AG04450 (cell line): ENCODE results near the gene ACSL6. TPM values are rescaled to one million over a fixed set of nuclear protein-coding genes. Genes with fewer than 3 reads are reported as not detected.

ENCODE experiments used
- CTCF ChIA-PET: fragments of 300-600, 350-600 bp; formaldehyde crosslinking; extraction: SDS; loops from one replicate; lab custom pipeline; 2022; ENCODE audit warnings: antibody characterized with exemption, inconsistent platforms; lab: Charles Lee
- POLR2A ChIA-PET: fragments of 350-600 bp; formaldehyde crosslinking; extraction: SDS; loops from one replicate; lab custom pipeline; 2021; ENCODE audit warnings: antibody characterized with exemption, inconsistent platforms; lab: Yijun Ruan, JAX
- DNase-seq: peaks from one replicate; pipeline ENCODE4 v3.0.0-alpha.2; 2011; ENCODE audit warnings: low read depth, low spot score
- H3K27ac ChIP-seq: one replicate; pipeline ENCODE4 v1.5.1; 2012; ENCODE audit warnings: low read depth, low read length, control low read depth
- H3K27me3 ChIP-seq: one replicate; pipeline ENCODE4 v1.6.0; 2012; ENCODE audit warnings: low read length; ENCODE audit not compliant: control insufficient read depth, insufficient read depth
- H3K4me3 ChIP-seq: 2 replicates; pipeline ENCODE4 v1.5.1; 2011; ENCODE audit warnings: mild to moderate bottlenecking, low read depth, low read length, control low read depth
- H3K9me3 ChIP-seq: 2 replicates; pipeline ENCODE4 v1.5.1; 2012; ENCODE audit warnings: low read length; ENCODE audit not compliant: control insufficient read depth, insufficient read depth
- polyA plus RNA-seq: library from polyadenylated mRNA; depleted of rRNA; stranded (reverse); fragments of >200 nt; gene quantifications from 2 replicates; pipeline ENCODE4 v1.2.3, GENCODE V29; 2011
- TF ChIP-seq, protein P1 (sequence below): IDR thresholded peaks from 2 replicates; pipeline ENCODE4 v1.5.1; 2011; ENCODE audit warnings: low read depth, low read length, control low read depth, inconsistent platforms

Gene ACSL6
- polyA plus RNA-seq, 1 experiment = not detected

DNA sequence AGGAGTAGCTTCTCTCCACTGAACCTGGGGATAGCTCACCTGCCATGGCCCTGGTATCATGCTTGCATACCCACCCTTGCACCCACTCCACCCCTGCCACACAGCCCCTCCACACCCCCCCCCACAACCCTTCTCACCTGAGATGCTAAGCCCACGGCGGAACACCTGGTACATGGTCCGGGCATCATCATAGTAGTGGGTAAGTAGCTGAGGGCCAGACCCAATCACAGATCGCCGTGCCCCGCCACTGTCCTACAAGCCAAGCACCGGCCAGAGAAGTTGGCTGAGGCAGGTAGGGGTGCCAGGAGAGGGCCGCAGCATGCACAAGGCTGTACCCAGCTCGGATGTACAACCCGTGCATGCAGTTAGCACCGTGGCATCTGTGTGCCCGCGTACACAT lies 20.7 kb downstream of the ACSL6 start:
- Histone ChIP-seq H3K4me3 (no peak overlapping the region), H3K9me3 (no peaks in the 10 kb centered on the region), H3K27ac (no peak overlapping the region), H3K27me3 (peaks cover 4% of the 10 kb centered on the region)
- no peak for DNase-seq
- TF ChIP-seq, protein P1, sequence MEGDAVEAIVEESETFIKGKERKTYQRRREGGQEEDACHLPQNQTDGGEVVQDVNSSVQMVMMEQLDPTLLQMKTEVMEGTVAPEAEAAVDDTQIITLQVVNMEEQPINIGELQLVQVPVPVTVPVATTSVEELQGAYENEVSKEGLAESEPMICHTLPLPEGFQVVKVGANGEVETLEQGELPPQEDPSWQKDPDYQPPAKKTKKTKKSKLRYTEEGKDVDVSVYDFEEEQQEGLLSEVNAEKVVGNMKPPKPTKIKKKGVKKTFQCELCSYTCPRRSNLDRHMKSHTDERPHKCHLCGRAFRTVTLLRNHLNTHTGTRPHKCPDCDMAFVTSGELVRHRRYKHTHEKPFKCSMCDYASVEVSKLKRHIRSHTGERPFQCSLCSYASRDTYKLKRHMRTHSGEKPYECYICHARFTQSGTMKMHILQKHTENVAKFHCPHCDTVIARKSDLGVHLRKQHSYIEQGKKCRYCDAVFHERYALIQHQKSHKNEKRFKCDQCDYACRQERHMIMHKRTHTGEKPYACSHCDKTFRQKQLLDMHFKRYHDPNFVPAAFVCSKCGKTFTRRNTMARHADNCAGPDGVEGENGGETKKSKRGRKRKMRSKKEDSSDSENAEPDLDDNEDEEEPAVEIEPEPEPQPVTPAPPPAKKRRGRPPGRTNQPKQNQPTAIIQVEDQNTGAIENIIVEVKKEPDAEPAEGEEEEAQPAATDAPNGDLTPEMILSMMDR = no peak
- ChIA-PET CTCF (no interaction called here), POLR2A (no interaction called here)

- ChIA-PET CTCF (interaction anchor here (0.7 kb wide), 1 partner anchor 15 kb away, joined by 3 read pairs; no protein-coding TSS in a partner anchor), POLR2A (no interaction called here)
- H3K27ac ChIP-seq = no peak overlapping the region
- TF ChIP-seq, protein P1 = no peak
- no peak for DNase-seq
- H3K4me3 ChIP-seq = no peak overlapping the region
- H3K27me3 ChIP-seq = peaks cover 6% of the 10 kb centered on the region
- H3K9me3 ChIP-seq = no peaks in the 10 kb centered on the region
Observed at GRCh38 chr5:131988601-131989000, 22.9 kb downstream of the ACSL6 start.

DNA sequence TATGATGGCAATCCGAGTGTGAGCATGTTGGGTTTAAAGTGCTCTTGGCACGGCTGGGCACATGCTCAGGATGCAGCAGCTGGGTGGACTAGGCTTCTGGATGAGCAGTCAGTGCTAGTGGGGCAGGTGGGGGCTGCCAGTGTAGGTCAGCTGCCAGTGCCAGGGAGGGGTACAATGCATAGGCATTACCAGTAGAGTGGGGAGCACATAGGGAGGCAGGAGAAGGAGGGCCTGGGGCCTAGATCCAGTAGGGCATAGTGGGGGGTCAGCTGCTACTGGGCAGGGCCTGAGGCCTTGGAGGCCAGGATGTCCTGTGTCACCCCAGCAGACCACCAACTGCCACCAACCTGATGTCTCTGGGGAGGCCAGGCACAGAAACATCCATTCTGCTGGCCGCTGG lies 24.2 kb downstream of the ACSL6 start:
- TF ChIP-seq, protein P1 = no peak
- Histone ChIP-seq H3K4me3 (no peak overlapping the region), H3K27ac (no peak overlapping the region), H3K27me3 (peaks cover 9% of the 10 kb centered on the region), H3K9me3 (no peaks in the 10 kb centered on the region)
- ChIA-PET CTCF (no interaction called here), POLR2A (no interaction called here)
- no peak for DNase-seq

- no peak for DNase-seq
- TF ChIP-seq, protein P1 = no peak
Observed at GRCh38 chr5:131986161-131986912, 25.1 kb downstream of the ACSL6 start.

GRCh38 chr5:131984956-131985665 lies 26.3 kb downstream of the ACSL6 start:
- Histone ChIP-seq H3K4me3 (no peak overlapping the region), H3K27me3 (peaks cover 8% of the 10 kb centered on the region), H3K27ac (no peak overlapping the region), H3K9me3 (no peaks in the 10 kb centered on the region)
- TF ChIP-seq, protein P1 = no peak
- ChIA-PET CTCF (no interaction called here), POLR2A (no interaction called here)
- DNase-seq = no peak

More at GRCh38 chr5:131986161-131986912, 25.1 kb downstream of the ACSL6 start:
- CTCF ChIA-PET = no interaction called here
- no peaks in the 10 kb centered on the region for H3K9me3 ChIP-seq
- H3K4me3 ChIP-seq = no peak overlapping the region
- POLR2A ChIA-PET = no interaction called here
- H3K27me3 ChIP-seq = peaks cover 9% of the 10 kb centered on the region
- H3K27ac ChIP-seq = no peak overlapping the region
